ENCODE data around the gene HSPA2.

Gene HSPA2

GRCh38 chr14:64584190-64584589, 43.6 kb downstream of the HSPA2 start:
- no peak for DNase-seq

GRCh38 chr14:64591809-64592208, 51.3 kb downstream of the HSPA2 start:
- H3K36me3 ChIP-seq = no peaks in the 10 kb centered on the region
- H3K4me3 ChIP-seq (ENCODE audit: low read depth, low read length) = no peak overlapping the region
- H3K4me1 ChIP-seq = no peaks in the 10 kb centered on the region
- H3K9me3 ChIP-seq = no peaks in the 10 kb centered on the region
- no peak for DNase-seq
- TF ChIP-seq CTCF (IDR thresholded peaks at IDR 0.05; ENCODE audit: low read depth, low read length) = no peak
- H3K27me3 ChIP-seq = no peaks in the 10 kb centered on the region

More at GRCh38 chr14:64584190-64584589, 43.6 kb downstream of the HSPA2 start:
- H3K4me3 ChIP-seq (ENCODE audit: low read depth, low read length) = no peak overlapping the region
- H3K36me3 ChIP-seq = no peaks in the 10 kb centered on the region
- H3K9me3 ChIP-seq = no peaks in the 10 kb centered on the region
- TF ChIP-seq CTCF (IDR thresholded peaks at IDR 0.05; ENCODE audit: low read depth, low read length) = no peak
- no peaks in the 10 kb centered on the region for H3K27me3 ChIP-seq
- H3K4me1 ChIP-seq = no peaks in the 10 kb centered on the region
